HPDE6-E6E7 (cell line): ENCODE measurements around the gene ALCAM.

Experiments used
- DNase-seq: peaks from one replicate; pipeline ENCODE4 v3.0.0; 2011; ENCODE audit warnings: missing footprints; ENCODE audit errors: extremely low spot score

The ALCAM gene

DNA sequence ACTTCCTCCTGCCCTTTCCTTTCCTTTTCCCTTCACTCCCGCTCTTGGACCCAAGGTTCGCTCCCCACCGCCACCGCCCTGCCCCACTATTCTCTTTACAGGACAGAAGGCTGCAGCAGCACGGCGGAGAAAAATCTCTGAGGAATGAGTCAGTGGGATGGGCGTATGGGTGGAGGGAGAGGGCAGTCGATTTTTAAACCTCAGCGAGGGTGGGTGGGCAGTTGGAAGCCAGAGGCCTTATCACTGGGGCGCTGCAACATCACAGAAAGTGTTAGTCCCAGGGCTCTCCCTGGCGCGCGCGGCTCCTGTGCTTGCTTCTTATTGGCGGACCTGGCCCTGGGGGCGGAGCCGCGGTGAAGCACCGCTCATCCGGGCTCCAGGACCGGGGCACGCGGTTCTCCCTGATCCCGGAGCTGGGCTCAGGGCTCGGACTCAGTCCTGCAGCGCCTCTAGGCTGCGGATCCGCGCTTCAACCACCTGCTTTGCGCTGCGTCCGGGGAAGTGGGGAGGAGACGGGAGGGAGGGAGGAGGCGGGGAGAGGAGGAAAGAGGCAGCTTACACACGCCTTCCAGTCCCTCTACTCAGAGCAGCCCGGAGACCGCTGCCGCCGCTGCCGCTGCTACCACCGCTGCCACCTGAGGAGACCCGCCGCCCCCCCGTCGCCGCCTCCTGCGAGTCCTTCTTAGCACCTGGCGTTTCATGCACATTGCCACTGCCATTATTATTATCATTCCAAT is at the start of gene ALCAM:
TSS of gene ALCAM (plus strand) at position 584 of the 737 bp plus-strand sequence.
- peak; percentile 87 for DNase-seq

DNA sequence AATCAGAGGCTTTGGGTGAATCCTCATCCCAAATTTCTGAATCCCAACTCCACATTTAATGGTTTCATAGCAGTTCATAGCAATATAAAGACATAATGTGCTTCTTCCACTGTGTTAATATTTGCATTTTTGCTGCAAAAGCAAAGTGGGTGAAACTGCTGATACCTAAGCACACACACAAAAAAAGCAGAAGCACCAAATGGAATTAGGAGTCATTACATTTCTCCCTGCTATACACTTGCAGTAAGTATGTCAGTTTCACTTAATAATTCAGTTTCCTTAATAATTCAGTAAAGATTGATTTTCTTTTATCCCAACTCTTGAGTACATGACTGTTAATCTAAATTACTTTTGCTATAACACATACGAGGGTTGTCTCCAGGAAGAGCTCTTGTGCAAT is 48.9 kb upstream of the ALCAM start:
- DNase-seq = no peak

DNA sequence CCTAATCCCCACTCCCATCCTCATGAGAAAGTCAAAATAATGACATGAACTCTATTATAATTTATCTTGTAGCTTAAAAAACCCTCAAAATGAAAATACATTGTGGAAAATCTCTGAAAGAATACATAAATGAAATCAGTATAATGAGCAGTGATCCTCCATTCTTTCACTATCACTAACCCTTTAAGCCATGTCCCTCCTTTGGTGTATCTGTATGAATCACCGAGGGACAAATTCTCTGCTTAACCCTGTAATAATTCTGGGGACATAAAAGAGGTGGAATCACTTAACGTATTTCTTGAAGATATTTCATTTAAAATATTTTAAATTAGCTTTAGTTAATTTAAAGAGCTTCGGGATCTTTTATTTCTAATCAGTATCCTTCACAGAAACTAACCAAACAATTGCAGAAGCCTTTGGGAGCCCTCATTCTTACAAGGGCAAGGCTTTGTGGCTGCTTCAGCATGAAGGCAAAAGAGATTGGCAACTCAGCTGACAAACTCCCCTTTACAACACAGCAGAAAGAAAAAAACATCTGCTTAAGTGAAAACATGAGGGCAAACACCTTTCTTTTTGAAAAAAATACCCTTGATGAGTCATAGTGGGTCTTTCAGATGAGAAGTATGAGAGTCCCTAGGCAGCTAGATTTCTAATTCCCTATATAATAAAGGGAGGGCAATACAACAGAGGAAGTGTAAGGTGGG is 44.0 kb upstream of the ALCAM start:
- DNase-seq = no peak

DNA sequence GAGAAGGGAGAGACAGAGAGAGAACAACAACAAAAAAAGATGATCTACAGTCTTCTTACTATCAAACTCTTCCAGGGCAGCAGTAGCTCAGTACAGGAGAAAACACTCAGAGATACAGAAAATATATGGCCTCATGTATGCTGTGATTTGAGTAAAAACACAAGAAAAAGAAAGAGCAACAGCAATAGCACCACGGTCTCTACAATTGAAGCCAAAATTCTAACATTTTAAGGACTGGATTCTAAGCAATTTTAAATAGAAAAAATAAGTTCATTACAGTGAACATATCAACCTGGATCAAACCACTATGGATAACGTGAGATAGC is 43.5 kb upstream of the ALCAM start:
- DNase-seq = no peak

- no peak for DNase-seq
These were observed 41.8 kb upstream of the ALCAM start for GRCh38 chr3:105324951-105325350.

DNA sequence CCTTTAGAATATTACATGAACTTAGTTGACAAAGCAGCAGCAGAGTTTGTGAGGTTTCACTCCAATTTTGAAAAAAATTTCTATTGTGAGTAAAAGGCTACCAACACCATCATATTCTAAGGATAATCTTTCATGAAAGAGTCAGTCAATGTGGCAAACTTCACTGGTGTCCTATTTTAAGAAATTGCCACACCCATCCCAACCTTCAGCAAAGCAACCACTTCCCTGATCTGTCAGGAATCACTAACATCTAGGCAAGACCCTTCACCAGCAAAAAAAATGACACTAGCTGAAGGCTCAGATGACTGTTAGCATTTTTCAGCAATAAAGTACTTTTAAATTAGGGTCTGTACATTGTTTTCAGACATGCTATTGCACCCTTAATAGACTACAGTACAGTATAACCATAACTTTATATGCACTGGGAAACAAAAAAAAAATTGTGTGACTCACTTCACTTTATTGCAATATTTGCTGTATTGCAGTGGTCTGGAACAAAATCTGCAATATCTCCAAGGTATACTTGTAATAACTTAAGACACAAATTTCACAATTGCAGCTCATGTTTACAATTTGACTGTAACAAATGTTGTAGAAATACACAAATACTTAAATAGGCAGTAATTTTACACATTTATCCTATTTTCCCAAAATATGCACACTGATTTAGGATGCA is 38.9 kb upstream of the ALCAM start:
- no peak for DNase-seq

- DNase-seq = peak; percentile 11
These were observed 38.4 kb upstream of the ALCAM start for GRCh38 chr3:105328338-105328730.

GRCh38 chr3:105332961-105333360 is 33.7 kb upstream of the ALCAM start:
- no peak for DNase-seq

DNA sequence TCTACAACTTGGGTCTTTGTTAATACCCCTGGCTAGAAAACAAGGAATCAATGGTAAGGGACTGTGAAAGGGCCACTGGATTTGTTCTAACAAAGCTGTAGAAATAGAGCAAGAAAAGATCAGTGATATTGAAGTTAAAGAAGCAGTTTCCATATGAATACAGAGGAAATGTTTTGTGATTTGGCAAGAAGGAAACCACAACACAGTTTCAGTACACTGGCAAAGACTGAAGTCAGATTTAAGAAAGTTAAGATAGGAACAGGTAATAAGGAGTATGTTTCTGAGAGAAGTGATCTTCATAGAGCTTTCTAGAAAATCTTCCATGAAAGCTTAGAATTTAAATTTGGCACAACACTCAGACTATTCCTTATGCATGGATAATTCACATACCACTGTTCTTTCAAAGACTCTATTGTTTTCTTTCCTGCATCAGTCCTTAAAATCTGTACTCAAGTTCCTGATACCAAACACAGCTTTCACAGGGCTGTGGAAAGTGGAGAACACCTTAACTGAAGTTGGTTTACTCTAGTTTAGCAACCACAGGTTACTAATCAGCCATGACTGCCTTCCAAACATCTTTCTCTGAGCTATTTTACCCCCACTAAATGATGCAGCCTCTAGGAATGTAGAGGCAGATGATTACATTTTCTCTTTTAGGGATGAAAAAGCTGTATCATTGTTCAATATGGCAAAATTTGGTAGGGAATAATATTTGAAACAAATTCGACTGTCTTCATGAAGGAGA is 32.4 kb upstream of the ALCAM start:
- DNase-seq = no peak

DNA sequence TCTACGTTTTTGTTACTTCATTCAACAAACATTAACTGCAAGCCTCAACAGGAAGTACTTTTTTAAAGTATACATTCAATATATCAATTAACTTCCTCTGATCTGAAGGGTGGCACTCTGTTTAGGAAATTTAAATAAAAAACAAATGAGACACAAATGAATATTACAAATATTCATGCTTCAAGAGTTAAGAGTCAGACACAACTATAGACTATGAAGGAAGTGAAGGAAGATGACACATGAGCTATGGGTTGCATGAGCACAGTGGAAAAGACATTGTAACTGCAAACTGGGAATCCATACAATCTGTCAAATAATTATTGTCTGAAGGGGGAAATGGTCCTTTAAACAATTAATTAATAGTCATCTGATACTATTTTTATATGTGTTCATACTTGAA is 26.8 kb upstream of the ALCAM start:
- DNase-seq = no peak

- no peak for DNase-seq
These were observed 22.7 kb upstream of the ALCAM start for GRCh38 chr3:105343991-105344390.

DNA sequence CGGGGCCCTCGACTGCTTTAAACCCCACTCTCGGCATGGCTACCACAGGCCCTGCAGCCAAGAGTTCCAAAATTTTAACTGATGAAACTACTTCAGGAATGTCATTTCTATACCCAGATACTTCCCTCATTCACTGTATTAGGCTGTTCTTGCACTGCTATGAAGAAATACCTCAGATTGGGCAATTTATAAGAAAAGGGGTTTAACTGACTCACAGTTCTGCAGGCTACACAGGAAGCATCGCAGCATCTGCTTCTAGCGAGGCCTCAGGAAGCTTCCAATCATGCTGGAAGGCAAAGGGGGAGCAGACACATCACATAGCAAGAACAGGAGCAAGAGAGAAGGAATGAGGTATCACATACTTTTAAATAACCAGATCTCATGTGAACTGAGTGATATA is 21.6 kb upstream of the ALCAM start:
- DNase-seq = no peak

GRCh38 chr3:105347625-105348302 is 18.9 kb upstream of the ALCAM start:
- DNase-seq = no peak

DNA sequence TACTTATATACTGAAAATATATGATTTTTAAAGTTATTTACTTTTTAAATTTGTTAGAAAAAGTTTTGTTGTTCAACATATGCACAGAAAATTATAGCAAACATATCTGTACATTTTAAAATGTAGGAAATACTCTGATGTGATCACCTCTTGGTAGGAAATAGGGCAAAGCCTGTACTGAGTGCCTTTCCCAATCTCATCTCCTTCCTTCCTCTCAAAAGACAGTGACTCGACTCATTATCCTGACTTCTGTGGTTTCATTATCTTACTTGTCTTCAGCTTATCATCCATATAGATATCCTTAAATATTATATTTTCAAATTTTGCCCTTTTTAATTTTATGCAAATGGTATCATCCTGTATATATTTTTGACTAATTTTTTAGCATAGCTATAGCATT is 18.4 kb upstream of the ALCAM start:
- DNase-seq = no peak

DNA sequence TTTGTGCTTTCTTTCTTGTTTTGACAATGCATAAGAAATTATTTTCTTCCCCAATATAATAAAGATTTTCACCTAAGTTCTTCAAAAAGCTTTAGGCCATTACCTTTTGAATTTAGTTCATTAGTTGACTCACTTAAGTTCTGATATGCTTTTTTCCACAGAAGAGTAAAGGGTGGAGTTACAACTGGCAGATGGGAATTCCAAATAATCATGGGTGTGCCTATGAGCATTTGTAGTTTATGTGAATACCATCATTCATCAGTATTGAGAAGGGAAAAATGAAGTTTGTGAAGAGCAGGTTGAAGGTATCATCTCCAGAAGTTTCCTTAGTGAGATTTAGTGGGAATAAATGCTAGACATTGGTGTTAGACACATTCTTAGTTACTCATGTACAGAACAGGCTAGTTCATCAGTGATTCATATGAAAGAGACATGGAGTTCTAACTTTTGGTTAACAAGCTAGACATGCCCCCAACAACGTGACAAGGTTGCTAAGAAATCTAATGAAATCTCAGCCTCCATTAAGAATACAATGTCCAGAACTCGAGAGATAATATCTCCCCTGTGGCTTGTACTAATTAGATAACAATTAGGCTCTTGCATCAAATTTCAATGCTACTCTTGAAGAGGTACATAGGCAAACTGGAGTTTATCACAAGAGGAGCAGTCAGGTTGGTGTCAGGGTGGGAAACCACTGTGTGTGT is 16.9 kb upstream of the ALCAM start:
- no peak for DNase-seq

DNA sequence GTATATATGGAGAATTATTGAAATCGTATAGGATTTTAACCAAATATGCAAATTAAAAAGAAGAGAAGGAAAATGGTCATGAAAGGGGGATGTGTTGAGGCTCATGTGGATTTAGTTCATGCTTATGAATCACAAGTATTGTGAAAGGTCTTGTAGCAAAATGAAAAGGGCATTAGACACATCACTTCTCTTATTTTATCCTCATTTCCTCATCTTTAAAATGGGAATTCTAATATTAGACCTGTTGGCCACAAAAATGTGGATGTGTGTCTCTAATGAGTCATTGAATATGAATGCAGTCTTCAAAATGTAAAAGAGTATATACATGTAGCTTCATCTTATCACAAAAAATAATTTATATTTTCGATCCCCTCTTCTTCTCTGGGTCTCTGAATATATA is 14.9 kb upstream of the ALCAM start:
- no peak for DNase-seq

- no peak for DNase-seq
These were observed 13.7 kb upstream of the ALCAM start for GRCh38 chr3:105352976-105353375.

GRCh38 chr3:105353485-105354161 is 13.1 kb upstream of the ALCAM start:
- no peak for DNase-seq

- no peak for DNase-seq
These were observed 12.3 kb upstream of the ALCAM start for GRCh38 chr3:105354429-105354828.

GRCh38 chr3:105355408-105356061 is 11.2 kb upstream of the ALCAM start:
- no peak for DNase-seq
